ENCODE data around the gene ACIN1. TPM values are rescaled to one million over a fixed set of nuclear protein-coding genes. Genes with fewer than 3 reads are reported as not detected.

Gene ACIN1
- total RNA-seq, 1 experiment from 2014 or later = 179 TPM

GRCh38 chr14:23009939-23010726, 84.8 kb downstream of the ACIN1 start, which contains the start of gene C14orf93 (continued):
- no peak for TF ChIP-seq ATF3 (IDR thresholded peaks at IDR 0.05)
- no peak for TF ChIP-seq TCF7L2 (IDR thresholded peaks at IDR 0.05; ENCODE audit: borderline replicate concordance, extremely low read depth, insufficient read depth, insufficient read length)
- TF ChIP-seq POLR2AphosphoS5 (IDR thresholded peaks at IDR 0.05; ENCODE audit: low read depth, low read length) = peak; percentile 63; the same call in 1 of the 2 replicates
- TF ChIP-seq POLR2A (IDR thresholded peaks at IDR 0.05; ENCODE audit: borderline replicate concordance, extremely low read depth, insufficient read depth, insufficient read length) = peak; percentile 59

GRCh38 chr14:23009483-23009938, 85.4 kb downstream of the ACIN1 start:
- peak overlapping the region; percentile 42 to 57 for H3K4me3 ChIP-seq (replicated peaks in 1 of 2; ENCODE audit: low read depth in 1 of 2, low read length in 2 of 2)
- intact Hi-C loops (cut with micrococcal nuclease) = loop anchor here (5.0 kb wide), 1 partner anchor 48 kb away; the partner anchor contains the start of gene CDH24
- no peaks in the 10 kb centered on the region for H3K9me3 ChIP-seq (ENCODE audit: control insufficient read depth in 1 of 2, insufficient read depth in 1 of 2, low read depth in 1 of 2, low read length in 2 of 2)
- H4K20me1 ChIP-seq (ENCODE audit: insufficient read depth) = no peaks in the 10 kb centered on the region
- H3K9me2 ChIP-seq (ENCODE audit: insufficient read depth) = no peaks in the 10 kb centered on the region
- BruUV-seq (replicated peaks) = TSS peak; percentile 87
- no peaks in the 10 kb centered on the region for H3K27me3 ChIP-seq (ENCODE audit: insufficient read depth, low read length)
- H3K9ac ChIP-seq (ENCODE audit: low read length) = peak overlapping the region; percentile 69
- RAD21 ChIA-PET (ENCODE audit: low non-redundant PET in 1 of 2, low total read pairs in 2 of 2, uncharacterized antibody in 2 of 2, unreplicated experiment in 2 of 2) = no interaction called here
- H3K79me2 ChIP-seq (ENCODE audit: insufficient read depth, low read length) = no peaks in the 10 kb centered on the region
- H3K4me2 ChIP-seq (ENCODE audit: low read length) = peak overlapping the region; percentile 72
- H3K27ac ChIP-seq (ENCODE audit: low read depth, low read length) = peak overlapping the region; percentile 87
- CTCF ChIA-PET = interaction anchor here (0.6 to 0.7 kb wide), 2 partner anchors 14 to 48 kb away, joined by 3 read pairs; no protein-coding TSS in a partner anchor
- DNase-seq (ENCODE audit: low read depth, low spot score) (no peak), ATAC-seq (no peak)
- POLR2A ChIA-PET = no interaction called here
- H3K36me3 ChIP-seq (ENCODE audit: control insufficient read depth in 1 of 2, insufficient read depth in 2 of 2, low read length in 2 of 2) = no peaks in the 10 kb centered on the region
- peaks cover 26 to 63% of the 10 kb centered on the region in 2 experiments for H3K4me1 ChIP-seq (ENCODE audit: control insufficient read depth in 1 of 2, insufficient read depth in 2 of 2, low read length in 2 of 2)
- TF ChIP-seq YY1 (IDR thresholded peaks at IDR 0.05; ENCODE audit: extremely low read depth, insufficient replicate concordance, low read depth, low read length) = no peak
- TF ChIP-seq POLR2A (IDR thresholded peaks at IDR 0.05; ENCODE audit: borderline replicate concordance, extremely low read depth, insufficient read depth, insufficient read length) = peak; percentile 26
- TF ChIP-seq ZNF274 (IDR thresholded peaks at IDR 0.05; ENCODE audit: low read depth, low read length) = no peak
- peak overlapping the region; percentile 54 for H2AFZ ChIP-seq (ENCODE audit: low read depth, low read length, poor library complexity, severe bottlenecking)

Data from HCT116 (cell line).